ENCODE measurements around the gene SLCO2A1. TPM values are rescaled to one million over a fixed set of nuclear protein-coding genes. Genes with fewer than 3 reads are reported as not detected.

SLCO2A1 gene
- total and polyA plus RNA-seq, 2 experiments from 2014 or later = 0.31 to 1.0 TPM

GRCh38 chr3:134001251-134001650 is 28.5 kb downstream of the SLCO2A1 start (continued):
- TF ChIP-seq, protein P1, sequence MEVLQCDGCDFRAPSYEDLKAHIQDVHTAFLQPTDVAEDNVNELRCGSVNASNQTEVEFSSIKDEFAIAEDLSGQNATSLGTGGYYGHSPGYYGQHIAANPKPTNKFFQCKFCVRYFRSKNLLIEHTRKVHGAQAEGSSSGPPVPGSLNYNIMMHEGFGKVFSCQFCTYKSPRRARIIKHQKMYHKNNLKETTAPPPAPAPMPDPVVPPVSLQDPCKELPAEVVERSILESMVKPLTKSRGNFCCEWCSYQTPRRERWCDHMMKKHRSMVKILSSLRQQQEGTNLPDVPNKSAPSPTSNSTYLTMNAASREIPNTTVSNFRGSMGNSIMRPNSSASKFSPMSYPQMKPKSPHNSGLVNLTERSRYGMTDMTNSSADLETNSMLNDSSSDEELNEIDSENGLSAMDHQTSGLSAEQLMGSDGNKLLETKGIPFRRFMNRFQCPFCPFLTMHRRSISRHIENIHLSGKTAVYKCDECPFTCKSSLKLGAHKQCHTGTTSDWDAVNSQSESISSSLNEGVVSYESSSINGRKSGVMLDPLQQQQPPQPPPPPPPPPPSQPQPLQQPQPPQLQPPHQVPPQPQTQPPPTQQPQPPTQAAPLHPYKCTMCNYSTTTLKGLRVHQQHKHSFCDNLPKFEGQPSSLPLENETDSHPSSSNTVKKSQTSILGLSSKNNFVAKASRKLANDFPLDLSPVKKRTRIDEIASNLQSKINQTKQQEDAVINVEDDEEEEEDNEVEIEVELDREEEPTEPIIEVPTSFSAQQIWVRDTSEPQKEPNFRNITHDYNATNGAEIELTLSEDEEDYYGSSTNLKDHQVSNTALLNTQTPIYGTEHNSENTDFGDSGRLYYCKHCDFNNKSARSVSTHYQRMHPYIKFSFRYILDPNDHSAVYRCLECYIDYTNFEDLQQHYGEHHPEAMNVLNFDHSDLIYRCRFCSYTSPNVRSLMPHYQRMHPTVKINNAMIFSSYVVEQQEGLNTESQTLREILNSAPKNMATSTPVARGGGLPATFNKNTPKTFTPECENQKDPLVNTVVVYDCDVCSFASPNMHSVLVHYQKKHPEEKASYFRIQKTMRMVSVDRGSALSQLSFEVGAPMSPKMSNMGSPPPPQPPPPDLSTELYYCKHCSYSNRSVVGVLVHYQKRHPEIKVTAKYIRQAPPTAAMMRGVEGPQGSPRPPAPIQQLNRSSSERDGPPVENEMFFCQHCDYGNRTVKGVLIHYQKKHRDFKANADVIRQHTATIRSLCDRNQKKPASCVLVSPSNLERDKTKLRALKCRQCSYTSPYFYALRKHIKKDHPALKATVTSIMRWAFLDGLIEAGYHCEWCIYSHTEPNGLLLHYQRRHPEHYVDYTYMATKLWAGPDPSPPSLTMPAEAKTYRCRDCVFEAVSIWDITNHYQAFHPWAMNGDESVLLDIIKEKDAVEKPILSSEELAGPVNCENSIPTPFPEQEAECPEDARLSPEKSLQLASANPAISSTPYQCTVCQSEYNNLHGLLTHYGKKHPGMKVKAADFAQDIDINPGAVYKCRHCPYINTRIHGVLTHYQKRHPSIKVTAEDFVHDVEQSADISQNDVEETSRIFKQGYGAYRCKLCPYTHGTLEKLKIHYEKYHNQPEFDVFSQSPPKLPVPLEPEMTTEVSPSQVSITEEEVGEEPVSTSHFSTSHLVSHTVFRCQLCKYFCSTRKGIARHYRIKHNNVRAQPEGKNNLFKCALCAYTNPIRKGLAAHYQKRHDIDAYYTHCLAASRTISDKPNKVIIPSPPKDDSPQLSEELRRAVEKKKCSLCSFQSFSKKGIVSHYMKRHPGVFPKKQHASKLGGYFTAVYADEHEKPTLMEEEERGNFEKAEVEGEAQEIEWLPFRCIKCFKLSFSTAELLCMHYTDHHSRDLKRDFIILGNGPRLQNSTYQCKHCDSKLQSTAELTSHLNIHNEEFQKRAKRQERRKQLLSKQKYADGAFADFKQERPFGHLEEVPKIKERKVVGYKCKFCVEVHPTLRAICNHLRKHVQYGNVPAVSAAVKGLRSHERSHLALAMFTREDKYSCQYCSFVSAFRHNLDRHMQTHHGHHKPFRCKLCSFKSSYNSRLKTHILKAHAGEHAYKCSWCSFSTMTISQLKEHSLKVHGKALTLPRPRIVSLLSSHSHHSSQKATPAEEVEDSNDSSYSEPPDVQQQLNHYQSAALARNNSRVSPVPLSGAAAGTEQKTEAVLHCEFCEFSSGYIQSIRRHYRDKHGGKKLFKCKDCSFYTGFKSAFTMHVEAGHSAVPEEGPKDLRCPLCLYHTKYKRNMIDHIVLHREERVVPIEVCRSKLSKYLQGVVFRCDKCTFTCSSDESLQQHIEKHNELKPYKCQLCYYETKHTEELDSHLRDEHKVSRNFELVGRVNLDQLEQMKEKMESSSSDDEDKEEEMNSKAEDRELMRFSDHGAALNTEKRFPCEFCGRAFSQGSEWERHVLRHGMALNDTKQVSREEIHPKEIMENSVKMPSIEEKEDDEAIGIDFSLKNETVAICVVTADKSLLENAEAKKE (CRISPR knock-in tag; IDR thresholded peaks at IDR 0.05) = no peak
- no peak for TF ChIP-seq JUNB (IDR thresholded peaks at IDR 0.05; ENCODE audit: unreplicated experiment)
- TF ChIP-seq, protein P2, sequence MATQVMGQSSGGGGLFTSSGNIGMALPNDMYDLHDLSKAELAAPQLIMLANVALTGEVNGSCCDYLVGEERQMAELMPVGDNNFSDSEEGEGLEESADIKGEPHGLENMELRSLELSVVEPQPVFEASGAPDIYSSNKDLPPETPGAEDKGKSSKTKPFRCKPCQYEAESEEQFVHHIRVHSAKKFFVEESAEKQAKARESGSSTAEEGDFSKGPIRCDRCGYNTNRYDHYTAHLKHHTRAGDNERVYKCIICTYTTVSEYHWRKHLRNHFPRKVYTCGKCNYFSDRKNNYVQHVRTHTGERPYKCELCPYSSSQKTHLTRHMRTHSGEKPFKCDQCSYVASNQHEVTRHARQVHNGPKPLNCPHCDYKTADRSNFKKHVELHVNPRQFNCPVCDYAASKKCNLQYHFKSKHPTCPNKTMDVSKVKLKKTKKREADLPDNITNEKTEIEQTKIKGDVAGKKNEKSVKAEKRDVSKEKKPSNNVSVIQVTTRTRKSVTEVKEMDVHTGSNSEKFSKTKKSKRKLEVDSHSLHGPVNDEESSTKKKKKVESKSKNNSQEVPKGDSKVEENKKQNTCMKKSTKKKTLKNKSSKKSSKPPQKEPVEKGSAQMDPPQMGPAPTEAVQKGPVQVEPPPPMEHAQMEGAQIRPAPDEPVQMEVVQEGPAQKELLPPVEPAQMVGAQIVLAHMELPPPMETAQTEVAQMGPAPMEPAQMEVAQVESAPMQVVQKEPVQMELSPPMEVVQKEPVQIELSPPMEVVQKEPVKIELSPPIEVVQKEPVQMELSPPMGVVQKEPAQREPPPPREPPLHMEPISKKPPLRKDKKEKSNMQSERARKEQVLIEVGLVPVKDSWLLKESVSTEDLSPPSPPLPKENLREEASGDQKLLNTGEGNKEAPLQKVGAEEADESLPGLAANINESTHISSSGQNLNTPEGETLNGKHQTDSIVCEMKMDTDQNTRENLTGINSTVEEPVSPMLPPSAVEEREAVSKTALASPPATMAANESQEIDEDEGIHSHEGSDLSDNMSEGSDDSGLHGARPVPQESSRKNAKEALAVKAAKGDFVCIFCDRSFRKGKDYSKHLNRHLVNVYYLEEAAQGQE (IDR thresholded peaks at IDR 0.05; ENCODE audit: unreplicated experiment) = no peak
- TF ChIP-seq, protein P3, sequence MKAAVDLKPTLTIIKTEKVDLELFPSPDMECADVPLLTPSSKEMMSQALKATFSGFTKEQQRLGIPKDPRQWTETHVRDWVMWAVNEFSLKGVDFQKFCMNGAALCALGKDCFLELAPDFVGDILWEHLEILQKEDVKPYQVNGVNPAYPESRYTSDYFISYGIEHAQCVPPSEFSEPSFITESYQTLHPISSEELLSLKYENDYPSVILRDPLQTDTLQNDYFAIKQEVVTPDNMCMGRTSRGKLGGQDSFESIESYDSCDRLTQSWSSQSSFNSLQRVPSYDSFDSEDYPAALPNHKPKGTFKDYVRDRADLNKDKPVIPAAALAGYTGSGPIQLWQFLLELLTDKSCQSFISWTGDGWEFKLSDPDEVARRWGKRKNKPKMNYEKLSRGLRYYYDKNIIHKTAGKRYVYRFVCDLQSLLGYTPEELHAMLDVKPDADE (IDR thresholded peaks at IDR 0.05) = no peak

Data from GM23338 (cell line).